Calu3 (cell line): Measurements from ENCODE around the gene FGD1. TPM values are rescaled to one million over a fixed set of nuclear protein-coding genes. Genes with fewer than 3 reads are reported as not detected.
"Not testable (repeated sequence)": the region's sequence is repeated elsewhere in the genome, so short reads cannot be mapped to it uniquely, and the experiment has no call there.

Experiments
- BruUV-seq: library from RNA; stranded (reverse); fragments of 400-500 nt; replicated peaks from 2 replicates; lab custom pipeline; 2021; lab: Mats Ljungman, UMichigan
- CTCF ChIA-PET: fragments of 300-600 bp; sonication (Branson Sonifier 250); formaldehyde crosslinking; loops from one replicate; lab custom pipeline; 2022; ENCODE audit warnings: antibody characterized with exemption; lab: Charles Lee
- DNase-seq: peaks from one replicate; pipeline ENCODE4 v3.0.0; 2022
- H3K27ac Mint-ChIP-seq: one replicate; pipeline ENCODE4 v1.8.0; 2022; ENCODE audit warnings: mixed read lengths; ENCODE audit not compliant: unreplicated experiment
- H3K27me3 Mint-ChIP-seq: one replicate; pipeline ENCODE4 v1.8.0; 2022; ENCODE audit warnings: mixed read lengths; ENCODE audit not compliant: unreplicated experiment
- H3K36me3 Mint-ChIP-seq: one replicate; pipeline ENCODE4 v1.8.0; 2022; ENCODE audit warnings: mild to moderate bottlenecking, moderate library complexity, mixed read lengths; ENCODE audit not compliant: insufficient read depth, unreplicated experiment
- H3K4me1 Mint-ChIP-seq: one replicate; pipeline ENCODE4 v1.8.0; 2022; ENCODE audit warnings: mild to moderate bottlenecking, low read depth, mixed read lengths; ENCODE audit not compliant: unreplicated experiment
- H3K4me3 Mint-ChIP-seq: one replicate; pipeline ENCODE4 v1.8.0; 2022; ENCODE audit warnings: mild to moderate bottlenecking, low read depth, moderate library complexity, mixed read lengths; ENCODE audit not compliant: unreplicated experiment
- H3K9me3 Mint-ChIP-seq: one replicate; pipeline ENCODE4 v1.8.0; 2022; ENCODE audit warnings: low read depth, mixed read lengths; ENCODE audit not compliant: unreplicated experiment
- intact Hi-C: fragments of 100-400 bp; cut with micrococcal nuclease; formaldehyde crosslinking; loops from one replicate; pipeline ENCODE4 v1.10.0; 2022; ENCODE audit not compliant: unreplicated experiment
- total RNA-seq: library from RNA; stranded (reverse); gene quantifications from 2 replicates; pipeline ENCODE4 v1.2.3, GENCODE V29; 2022
- TF ChIP-seq, protein P1 (sequence below): fragments of 200-600 bp; IDR thresholded peaks from one replicate; pipeline ENCODE4 v1.8.0; 2022; ENCODE audit warnings: antibody characterized with exemption; ENCODE audit not compliant: unreplicated experiment

Gene FGD1
- total RNA-seq, 1 experiment from 2014 or later = 0.97 TPM

DNA sequence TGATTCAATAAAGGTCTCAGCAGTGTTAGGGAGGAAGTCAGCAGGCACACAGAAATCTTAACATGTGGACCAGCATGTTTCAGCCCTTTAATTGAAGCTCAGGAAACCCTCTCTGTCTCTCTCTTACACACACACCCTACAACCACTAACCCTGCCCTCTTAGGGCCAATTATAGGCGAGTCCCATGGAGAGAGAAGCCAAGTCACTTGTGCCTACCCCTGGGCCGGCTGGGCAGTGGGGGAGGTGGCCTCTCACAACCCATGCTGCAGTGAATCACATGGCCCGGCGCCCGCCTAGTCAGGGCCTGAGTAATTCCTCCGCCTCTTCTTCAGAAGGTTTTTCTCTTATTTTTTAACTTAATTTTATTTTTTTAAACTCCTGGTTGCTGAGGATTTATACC lies 3.7 kb downstream of the FGD1 start:
- no peak for DNase-seq
- H3K9me3 Mint-ChIP-seq = no peaks in the 10 kb centered on the region
- BruUV-seq = no TSS peak
- H3K27ac Mint-ChIP-seq = no peak overlapping the region
- peaks cover 34% of the 10 kb centered on the region for H3K27me3 Mint-ChIP-seq
- TF ChIP-seq, protein P1, sequence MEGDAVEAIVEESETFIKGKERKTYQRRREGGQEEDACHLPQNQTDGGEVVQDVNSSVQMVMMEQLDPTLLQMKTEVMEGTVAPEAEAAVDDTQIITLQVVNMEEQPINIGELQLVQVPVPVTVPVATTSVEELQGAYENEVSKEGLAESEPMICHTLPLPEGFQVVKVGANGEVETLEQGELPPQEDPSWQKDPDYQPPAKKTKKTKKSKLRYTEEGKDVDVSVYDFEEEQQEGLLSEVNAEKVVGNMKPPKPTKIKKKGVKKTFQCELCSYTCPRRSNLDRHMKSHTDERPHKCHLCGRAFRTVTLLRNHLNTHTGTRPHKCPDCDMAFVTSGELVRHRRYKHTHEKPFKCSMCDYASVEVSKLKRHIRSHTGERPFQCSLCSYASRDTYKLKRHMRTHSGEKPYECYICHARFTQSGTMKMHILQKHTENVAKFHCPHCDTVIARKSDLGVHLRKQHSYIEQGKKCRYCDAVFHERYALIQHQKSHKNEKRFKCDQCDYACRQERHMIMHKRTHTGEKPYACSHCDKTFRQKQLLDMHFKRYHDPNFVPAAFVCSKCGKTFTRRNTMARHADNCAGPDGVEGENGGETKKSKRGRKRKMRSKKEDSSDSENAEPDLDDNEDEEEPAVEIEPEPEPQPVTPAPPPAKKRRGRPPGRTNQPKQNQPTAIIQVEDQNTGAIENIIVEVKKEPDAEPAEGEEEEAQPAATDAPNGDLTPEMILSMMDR = no peak
- H3K36me3 Mint-ChIP-seq = peaks cover 8% of the 10 kb centered on the region
- H3K4me3 Mint-ChIP-seq = no peak overlapping the region
- intact Hi-C loops = no loop called here
- peaks cover 9% of the 10 kb centered on the region for H3K4me1 Mint-ChIP-seq
- CTCF ChIA-PET = no interaction called here

DNA sequence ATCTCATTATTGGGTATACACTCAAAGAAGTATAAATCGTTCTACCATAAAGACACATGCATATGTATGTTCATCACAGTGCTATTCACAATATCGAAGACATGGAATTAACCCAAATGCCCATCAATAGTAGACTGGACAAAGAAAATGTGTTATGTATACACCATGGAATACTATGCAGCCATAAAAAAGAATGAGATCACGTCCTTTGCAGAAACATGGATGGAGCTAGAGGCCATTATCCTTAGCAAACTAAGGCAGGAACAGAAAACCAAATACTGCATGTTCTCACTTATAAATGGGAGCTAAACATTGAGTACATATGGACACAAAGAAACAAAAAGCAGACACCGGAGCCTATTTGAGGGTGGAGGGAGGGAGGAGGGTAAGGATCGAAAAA lies 6.2 kb downstream of the FGD1 start:
- H3K27ac Mint-ChIP-seq, CTCF ChIA-PET, H3K9me3 Mint-ChIP-seq, H3K4me3 Mint-ChIP-seq, intact Hi-C loops, BruUV-seq, DNase-seq, H3K36me3 Mint-ChIP-seq, H3K4me1 Mint-ChIP-seq: not testable (repeated sequence)
- H3K27me3 Mint-ChIP-seq = peaks cover 21% of the 10 kb centered on the region

DNA sequence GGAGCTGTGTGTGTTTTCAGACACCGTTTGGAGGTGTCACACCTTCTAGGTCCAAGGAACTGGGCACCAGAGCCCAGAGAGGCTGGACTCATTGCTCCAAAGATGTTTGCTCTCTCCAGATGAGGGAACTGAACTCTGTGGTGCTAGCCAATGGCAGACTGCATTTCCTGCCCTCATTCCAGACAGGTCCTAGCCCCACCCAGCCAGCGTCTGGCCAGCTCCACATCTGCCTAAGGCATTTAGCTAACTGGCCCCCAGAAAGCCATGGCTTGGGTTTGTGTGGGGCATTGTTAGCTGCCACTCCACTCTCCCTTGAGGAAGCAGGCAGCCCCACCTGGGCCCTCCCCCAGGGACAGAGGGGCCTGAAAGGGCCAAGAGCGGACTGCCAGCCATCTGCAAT lies 11.4 kb downstream of the FGD1 start:
- no peak overlapping the region for H3K27ac Mint-ChIP-seq
- H3K9me3 Mint-ChIP-seq = no peaks in the 10 kb centered on the region
- no TSS peak for BruUV-seq
- no peaks in the 10 kb centered on the region for H3K4me1 Mint-ChIP-seq
- DNase-seq = no peak
- H3K36me3 Mint-ChIP-seq = no peaks in the 10 kb centered on the region
- no peak overlapping the region for H3K4me3 Mint-ChIP-seq
- peaks cover 16% of the 10 kb centered on the region for H3K27me3 Mint-ChIP-seq
- CTCF ChIA-PET = no interaction called here
- TF ChIP-seq, protein P1 = no peak
- intact Hi-C loops = no loop called here

DNA sequence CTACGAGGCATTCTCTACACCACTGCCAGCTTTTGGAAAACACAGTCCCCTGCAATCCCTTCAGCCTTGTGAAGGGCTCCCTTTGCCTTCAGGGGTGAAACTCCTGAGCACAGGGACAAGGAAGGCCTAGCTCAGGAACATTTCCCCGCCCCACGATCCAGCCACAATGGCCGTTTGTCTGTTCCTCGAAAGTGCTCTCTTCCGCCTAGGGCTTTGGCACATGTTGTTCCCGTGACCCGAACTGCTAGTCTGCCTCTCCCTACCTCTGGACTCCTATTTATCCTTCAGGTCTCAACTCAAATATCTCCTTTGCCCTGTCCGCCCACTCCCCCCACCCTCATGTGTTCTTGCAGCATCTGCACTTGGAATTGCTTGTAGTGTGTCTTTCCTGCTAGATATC lies 12.1 kb downstream of the FGD1 start:
- DNase-seq = no peak
- Mint-ChIP-seq H3K9me3 (no peaks in the 10 kb centered on the region), H3K36me3 (no peaks in the 10 kb centered on the region), H3K4me1 (no peaks in the 10 kb centered on the region), H3K27me3 (peaks cover 16% of the 10 kb centered on the region), H3K27ac (no peak overlapping the region), H3K4me3 (no peak overlapping the region)
- BruUV-seq = no TSS peak
- TF ChIP-seq, protein P1 = no peak
- CTCF ChIA-PET = no interaction called here
- intact Hi-C loops = no loop called here

DNA sequence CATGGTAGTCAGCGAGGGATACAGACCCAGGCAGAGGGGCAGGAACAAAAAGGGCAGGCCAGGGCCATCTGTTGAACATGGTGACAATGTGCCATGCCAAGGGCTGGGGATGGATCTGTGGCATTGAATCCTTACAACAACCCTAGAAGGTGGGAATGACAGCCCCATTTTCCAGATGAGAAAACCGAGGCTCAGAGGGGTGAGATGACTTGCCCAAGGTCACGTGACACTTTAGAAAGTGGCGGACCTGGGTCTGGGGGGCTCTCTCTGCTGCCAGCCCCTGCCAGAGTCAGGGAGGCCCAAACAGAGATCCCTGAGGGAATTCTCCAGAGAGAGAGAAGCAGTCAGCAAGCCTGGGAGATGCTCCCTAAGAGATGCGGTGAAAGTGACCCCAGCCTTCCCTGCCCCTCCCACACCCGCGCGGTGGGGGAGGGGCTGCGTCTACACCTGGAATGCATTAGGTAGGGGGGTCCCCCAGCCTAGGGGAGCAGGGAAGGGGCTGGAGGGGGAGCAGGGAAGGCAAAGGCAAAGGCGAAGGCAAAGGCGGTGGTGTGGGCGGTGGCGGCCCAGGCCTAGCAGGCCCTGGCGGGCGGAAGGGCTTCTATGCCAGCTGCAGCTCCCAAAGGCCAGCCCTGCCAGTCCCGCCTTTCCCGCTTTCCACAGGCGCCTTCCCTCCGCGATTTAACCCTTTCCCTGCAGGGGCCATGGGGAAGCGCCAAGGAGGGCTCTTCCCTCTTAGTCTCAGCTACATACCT lies 13.0 kb downstream of the FGD1 start:
- Mint-ChIP-seq H3K27ac (no peak overlapping the region), H3K4me1 (no peaks in the 10 kb centered on the region), H3K36me3 (no peaks in the 10 kb centered on the region), H3K27me3 (peaks cover 16% of the 10 kb centered on the region), H3K9me3 (no peaks in the 10 kb centered on the region), H3K4me3 (no peak overlapping the region)
- TF ChIP-seq, protein P1 = no peak
- intact Hi-C loops = no loop called here
- BruUV-seq = no TSS peak
- DNase-seq = no peak
- CTCF ChIA-PET = no interaction called here
